Measurements from ENCODE around the gene ARHGDIA. TPM values are rescaled to one million over a fixed set of nuclear protein-coding genes. Genes with fewer than 3 reads are reported as not detected.

Gene ARHGDIA
- total RNA-seq, 2 experiments from 2014 or later, result 265 to 715 TPM

DNA sequence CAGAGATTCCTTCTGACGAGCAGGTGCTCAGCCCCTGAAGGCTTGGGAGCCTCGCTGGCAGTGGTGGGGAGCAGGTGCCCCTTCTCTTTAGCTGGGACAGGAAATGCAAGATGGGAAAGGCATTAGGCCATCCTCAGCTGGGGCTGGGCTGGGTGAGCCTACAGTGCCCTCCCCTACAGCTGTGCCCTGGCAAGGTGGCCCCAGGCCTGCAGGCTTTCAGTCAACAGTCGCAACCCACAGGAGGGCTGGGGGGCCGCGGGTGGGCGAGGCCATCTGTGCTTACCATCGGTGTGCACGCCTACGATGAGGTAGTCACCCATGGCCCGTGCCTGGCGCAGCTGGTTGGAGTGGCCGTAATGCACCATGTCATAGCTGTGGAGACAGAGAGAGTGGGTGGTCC lies 38.1 kb upstream of the ARHGDIA start:
- Histone ChIP-seq H3K4me3 (ENCODE audit: low read depth, low read length, poor library complexity, severe bottlenecking) (no peak overlapping the region), H3K9me2 (ENCODE audit: insufficient read depth, low read length) (no peaks in the 10 kb centered on the region), H3K9me3 (ENCODE audit: low read length) (no peaks in the 10 kb centered on the region), H3K27ac (ENCODE audit: low read depth, low read length, poor library complexity, severe bottlenecking) (no peak overlapping the region), H2AFZ (ENCODE audit: low read length) (no peak overlapping the region), H3K4me1 (ENCODE audit: insufficient read depth, low read length, poor library complexity, severe bottlenecking) (peaks cover 15% of the 10 kb centered on the region), H3K4me2 (ENCODE audit: low read length) (no peak overlapping the region), H4K20me1 (ENCODE audit: insufficient read depth, low read length) (no peaks in the 10 kb centered on the region; the same call in 1 of the 2 replicates), H3K36me3 (ENCODE audit: insufficient read depth, low read length) (peaks cover 58% of the 10 kb centered on the region), H3K79me2 (ENCODE audit: insufficient read depth, low read depth, low read length) (peaks cover 5% of the 10 kb centered on the region; the same call in 1 of the 2 replicates)
- ChIA-PET CTCF (ENCODE audit: unreplicated experiment) (no interaction called here), POLR2A (interaction anchor here (1.3 to 2.0 kb wide), 2 partner anchors 13 to 16 kb away, joined by 3 to 21 read pairs; no protein-coding TSS in a partner anchor)
- TF ChIP-seq, protein P1, sequence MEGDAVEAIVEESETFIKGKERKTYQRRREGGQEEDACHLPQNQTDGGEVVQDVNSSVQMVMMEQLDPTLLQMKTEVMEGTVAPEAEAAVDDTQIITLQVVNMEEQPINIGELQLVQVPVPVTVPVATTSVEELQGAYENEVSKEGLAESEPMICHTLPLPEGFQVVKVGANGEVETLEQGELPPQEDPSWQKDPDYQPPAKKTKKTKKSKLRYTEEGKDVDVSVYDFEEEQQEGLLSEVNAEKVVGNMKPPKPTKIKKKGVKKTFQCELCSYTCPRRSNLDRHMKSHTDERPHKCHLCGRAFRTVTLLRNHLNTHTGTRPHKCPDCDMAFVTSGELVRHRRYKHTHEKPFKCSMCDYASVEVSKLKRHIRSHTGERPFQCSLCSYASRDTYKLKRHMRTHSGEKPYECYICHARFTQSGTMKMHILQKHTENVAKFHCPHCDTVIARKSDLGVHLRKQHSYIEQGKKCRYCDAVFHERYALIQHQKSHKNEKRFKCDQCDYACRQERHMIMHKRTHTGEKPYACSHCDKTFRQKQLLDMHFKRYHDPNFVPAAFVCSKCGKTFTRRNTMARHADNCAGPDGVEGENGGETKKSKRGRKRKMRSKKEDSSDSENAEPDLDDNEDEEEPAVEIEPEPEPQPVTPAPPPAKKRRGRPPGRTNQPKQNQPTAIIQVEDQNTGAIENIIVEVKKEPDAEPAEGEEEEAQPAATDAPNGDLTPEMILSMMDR (conservative IDR thresholded peaks at IDR 0.05; ENCODE audit: low read length), result no peak
- no peak for TF ChIP-seq EZH2phosphoT487 (IDR thresholded peaks at IDR 0.05; ENCODE audit: borderline replicate concordance, low read depth, low read length)
- BruUV-seq (replicated peaks), result no TSS peak
- intact Hi-C loops (cut with micrococcal nuclease; ENCODE audit: unreplicated experiment), result no loop called here
- DNase-seq (ENCODE audit: low spot score), result no peak

DNA sequence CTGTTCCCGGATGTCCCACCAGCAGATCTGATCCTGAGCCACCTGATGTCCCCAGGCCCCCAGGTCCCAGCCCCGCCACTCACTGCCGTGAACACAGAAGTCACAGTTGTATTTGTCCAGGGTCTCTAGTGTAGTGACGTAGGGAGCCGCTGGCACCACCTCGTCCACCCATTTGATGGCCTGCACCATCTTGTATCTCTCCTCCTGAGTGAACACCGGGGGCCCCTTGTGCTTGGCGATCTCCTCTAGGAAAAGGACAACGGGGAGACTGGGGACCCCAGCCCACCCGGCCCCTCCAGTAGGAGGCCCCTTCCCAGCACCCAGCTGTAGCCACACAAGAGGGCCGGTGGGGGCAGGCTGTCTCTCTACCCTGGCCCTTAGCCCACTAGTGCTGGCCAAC lies 37.7 kb upstream of the ARHGDIA start:
- ChIA-PET CTCF (ENCODE audit: unreplicated experiment) (no interaction called here), POLR2A (interaction anchor here (2.0 kb wide), 1 partner anchor 15 kb away, joined by 21 read pairs; no protein-coding TSS in a partner anchor)
- H3K4me3 ChIP-seq (ENCODE audit: low read depth, low read length, poor library complexity, severe bottlenecking), result no peak overlapping the region
- TF ChIP-seq EZH2phosphoT487 (IDR thresholded peaks at IDR 0.05; ENCODE audit: borderline replicate concordance, low read depth, low read length), result no peak
- TF ChIP-seq, protein P1 (conservative IDR thresholded peaks at IDR 0.05; ENCODE audit: low read length), result no peak
- peaks cover 15% of the 10 kb centered on the region for H3K4me1 ChIP-seq (ENCODE audit: insufficient read depth, low read length, poor library complexity, severe bottlenecking)
- H3K9me2 ChIP-seq (ENCODE audit: insufficient read depth, low read length), result no peaks in the 10 kb centered on the region
- intact Hi-C loops (cut with micrococcal nuclease; ENCODE audit: unreplicated experiment), result no loop called here
- no peaks in the 10 kb centered on the region for H3K9me3 ChIP-seq (ENCODE audit: low read length)
- no peak overlapping the region for H3K27ac ChIP-seq (ENCODE audit: low read depth, low read length, poor library complexity, severe bottlenecking)
- H3K79me2 ChIP-seq (ENCODE audit: insufficient read depth, low read depth, low read length), result peaks cover 5% of the 10 kb centered on the region; the same call in 1 of the 2 replicates
- H2AFZ ChIP-seq (ENCODE audit: low read length), result no peak overlapping the region
- no TSS peak for BruUV-seq (replicated peaks)
- DNase-seq (ENCODE audit: low spot score), result no peak
- H4K20me1 ChIP-seq (ENCODE audit: insufficient read depth, low read length), result no peaks in the 10 kb centered on the region; the same call in 1 of the 2 replicates
- H3K4me2 ChIP-seq (ENCODE audit: low read length), result no peak overlapping the region
- peaks cover 54% of the 10 kb centered on the region for H3K36me3 ChIP-seq (ENCODE audit: insufficient read depth, low read length)
